OCI-LY1 (cell line): ENCODE measurements around the gene CLRN2.

Experiments used
- H2AFZ ChIP-seq: fragments of 200-600 bp; sonication (generic), shearing (Covaris generic); 2 replicates; pipeline ENCODE4 v1.6.0; 2014; ENCODE audit warnings: antibody characterized with exemption, mild to moderate bottlenecking, low read length
- H3F3A ChIP-seq: fragments of 200-600 bp; sonication (generic), shearing (Covaris generic); 2 replicates; pipeline ENCODE4 v1.6.0; 2014; ENCODE audit warnings: mild to moderate bottlenecking, antibody characterized with exemption, low read length, moderate library complexity; ENCODE audit not compliant: insufficient read depth
- H3K27ac ChIP-seq: fragments of 200-600 bp; sonication (generic); 2 replicates; pipeline ENCODE4 v1.5.1; 2014; ENCODE audit warnings: low read length, mixed run types, mild to moderate bottlenecking, low read depth; ENCODE audit not compliant: poor library complexity, severe bottlenecking
- H3K27me3 ChIP-seq: fragments of 200-600 bp; sonication (generic); 2 replicates; pipeline ENCODE4 v1.6.0; 2014; ENCODE audit warnings: antibody characterized with exemption, mild to moderate bottlenecking, low read length, moderate library complexity; ENCODE audit not compliant: insufficient read depth
- H3K36me3 ChIP-seq: fragments of 200-600 bp; sonication (generic); 2 replicates; pipeline ENCODE4 v1.6.1; 2014; ENCODE audit warnings: mild to moderate bottlenecking, antibody characterized with exemption, low read length, moderate library complexity, mixed read lengths; ENCODE audit not compliant: insufficient read depth
- H3K4me1 ChIP-seq: fragments of 200-600 bp; sonication (generic); 2 replicates; pipeline ENCODE4 v1.5.1; 2014; ENCODE audit warnings: mild to moderate bottlenecking, low read length, moderate library complexity; ENCODE audit not compliant: insufficient read depth, severe bottlenecking
- H3K4me2 ChIP-seq: fragments of 200-600 bp; sonication (generic), shearing (Covaris generic); 2 replicates; pipeline ENCODE4 v1.6.1; 2014; ENCODE audit warnings: low read length
- H3K4me3 ChIP-seq: fragments of 200-600 bp; sonication (generic); 2 replicates; pipeline ENCODE4 v1.5.1; 2014; ENCODE audit warnings: low read length, low read depth, mild to moderate bottlenecking, mixed read lengths; ENCODE audit not compliant: poor library complexity, severe bottlenecking
- H3K79me2 ChIP-seq: fragments of 200-600 bp; shearing (Covaris generic); 2 replicates; pipeline ENCODE4 v1.6.1; 2016; ENCODE audit warnings: mixed run types, low read length, mixed read lengths; ENCODE audit not compliant: insufficient read depth
- H3K9ac ChIP-seq: fragments of 200-600 bp; sonication (generic), shearing (Covaris generic); 2 replicates; pipeline ENCODE4 v1.6.1; 2014; ENCODE audit warnings: mild to moderate bottlenecking, low read length, mixed read lengths
- H3K9me2 ChIP-seq: fragments of 200-600 bp; sonication (generic), shearing (Covaris generic); 2 replicates; pipeline ENCODE4 v1.6.1; 2014; ENCODE audit warnings: low read depth, mild to moderate bottlenecking, low read length, mixed read lengths
- H3K9me3 ChIP-seq: fragments of 200-600 bp; shearing (Covaris generic); 2 replicates; pipeline ENCODE4 v1.6.1; 2014; ENCODE audit warnings: low read length, mixed read lengths
- H4K20me1 ChIP-seq: fragments of 200-600 bp; sonication (generic), shearing (Covaris generic); 2 replicates; pipeline ENCODE4 v1.6.0; 2016; ENCODE audit warnings: mild to moderate bottlenecking, low read length; ENCODE audit not compliant: insufficient read depth
- CTCF ChIP-seq: fragments of 200-600 bp; sonication (generic), shearing (Covaris generic); IDR thresholded peaks from 2 replicates; pipeline ENCODE4 v1.5.1; 2017; ENCODE audit warnings: mild to moderate bottlenecking, antibody characterized with exemption, low read length, moderate library complexity, mixed read lengths
- EZH2 ChIP-seq: fragments of 200-600 bp; sonication (generic), shearing (Covaris generic); IDR thresholded peaks from 2 replicates; pipeline ENCODE4 v1.8.0; 2017; ENCODE audit warnings: borderline replicate concordance, mixed run types, mild to moderate bottlenecking, antibody characterized with exemption, low read length, moderate library complexity, mixed read lengths

Gene CLRN2

GRCh38 chr4:17516980-17517379 is 2.0 kb downstream of the CLRN2 start:
- H3K27ac ChIP-seq, result no peak overlapping the region

GRCh38 chr4:17517664-17518063 is 2.7 kb downstream of the CLRN2 start:
- Histone ChIP-seq H3K36me3 (no peaks in the 10 kb centered on the region), H2AFZ (no peak overlapping the region), H3K9me3 (no peaks in the 10 kb centered on the region), H4K20me1 (no peaks in the 10 kb centered on the region), H3K4me2 (no peak overlapping the region), H3K9ac (no peak overlapping the region), H3K79me2 (no peaks in the 10 kb centered on the region), H3F3A (no peaks in the 10 kb centered on the region), H3K27me3 (no peaks in the 10 kb centered on the region), H3K4me3 (no peak overlapping the region), H3K9me2 (no peaks in the 10 kb centered on the region), H3K27ac (no peak overlapping the region), H3K4me1 (peaks cover 3% of the 10 kb centered on the region)
- TF ChIP-seq CTCF (no peak), EZH2 (no peak)

More at GRCh38 chr4:17516980-17517379, 2.0 kb downstream of the CLRN2 start:
- H3K27me3 ChIP-seq, result no peaks in the 10 kb centered on the region
- no peaks in the 10 kb centered on the region for H3K36me3 ChIP-seq
- no peak overlapping the region for H3K9ac ChIP-seq
- no peaks in the 10 kb centered on the region for H3K79me2 ChIP-seq
- H3F3A ChIP-seq, result no peaks in the 10 kb centered on the region
- H3K4me2 ChIP-seq, result no peak overlapping the region
- no peak overlapping the region for H3K4me3 ChIP-seq
- peaks cover 6% of the 10 kb centered on the region for H3K4me1 ChIP-seq
- no peak overlapping the region for H2AFZ ChIP-seq
- no peaks in the 10 kb centered on the region for H3K9me3 ChIP-seq
- no peak for TF ChIP-seq EZH2
- no peak for TF ChIP-seq CTCF
- H3K9me2 ChIP-seq, result no peaks in the 10 kb centered on the region
- no peaks in the 10 kb centered on the region for H4K20me1 ChIP-seq

- H3F3A ChIP-seq, result no peaks in the 10 kb centered on the region
- H3K9me3 ChIP-seq, result no peaks in the 10 kb centered on the region
- no peak overlapping the region for H3K4me2 ChIP-seq
- no peaks in the 10 kb centered on the region for H3K4me1 ChIP-seq
- H2AFZ ChIP-seq, result no peak overlapping the region
- no peak overlapping the region for H3K27ac ChIP-seq
- H3K36me3 ChIP-seq, result no peaks in the 10 kb centered on the region
- no peaks in the 10 kb centered on the region for H3K79me2 ChIP-seq
- H4K20me1 ChIP-seq, result no peaks in the 10 kb centered on the region
- no peak overlapping the region for H3K9ac ChIP-seq
- H3K9me2 ChIP-seq, result no peaks in the 10 kb centered on the region
- no peaks in the 10 kb centered on the region for H3K27me3 ChIP-seq
- no peak for TF ChIP-seq CTCF
- TF ChIP-seq EZH2, result no peak
- no peak overlapping the region for H3K4me3 ChIP-seq
Measured at GRCh38 chr4:17521595-17521994, 6.6 kb downstream of the CLRN2 start.
